Kidney tubule cell (primary cell): ENCODE results near the gene GORAB.

Experiments used
- DNase-seq: peaks from one replicate; pipeline ENCODE4 v3.0.0-alpha.2; 2018; ENCODE audit warnings: low spot score

Gene GORAB

DNA sequence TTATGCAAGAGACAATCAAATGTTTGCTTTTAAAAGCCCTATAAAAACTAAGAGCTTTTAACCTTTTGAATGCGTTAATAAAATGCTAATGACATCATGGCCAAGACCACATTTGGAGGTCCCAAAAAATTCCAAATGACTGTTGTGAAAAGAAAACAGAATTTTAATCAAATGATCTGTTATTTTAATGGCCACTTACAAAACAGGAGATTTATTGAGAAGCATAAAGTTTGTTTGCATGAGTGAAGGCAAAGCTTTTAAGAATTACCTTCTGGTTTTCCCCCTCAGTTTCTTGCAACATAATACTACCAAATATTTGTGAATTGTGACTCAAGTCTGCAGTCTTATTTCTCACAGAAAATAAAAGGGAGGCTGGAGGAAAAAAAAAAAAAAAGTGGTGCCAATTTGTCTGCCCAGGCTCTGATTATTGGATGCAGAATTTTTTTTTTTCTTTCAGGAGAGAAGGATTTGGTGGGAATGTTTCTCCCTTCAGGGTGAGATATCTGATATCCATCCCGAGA is 60.7 kb downstream of the GORAB start:
- DNase-seq: no peak

DNA sequence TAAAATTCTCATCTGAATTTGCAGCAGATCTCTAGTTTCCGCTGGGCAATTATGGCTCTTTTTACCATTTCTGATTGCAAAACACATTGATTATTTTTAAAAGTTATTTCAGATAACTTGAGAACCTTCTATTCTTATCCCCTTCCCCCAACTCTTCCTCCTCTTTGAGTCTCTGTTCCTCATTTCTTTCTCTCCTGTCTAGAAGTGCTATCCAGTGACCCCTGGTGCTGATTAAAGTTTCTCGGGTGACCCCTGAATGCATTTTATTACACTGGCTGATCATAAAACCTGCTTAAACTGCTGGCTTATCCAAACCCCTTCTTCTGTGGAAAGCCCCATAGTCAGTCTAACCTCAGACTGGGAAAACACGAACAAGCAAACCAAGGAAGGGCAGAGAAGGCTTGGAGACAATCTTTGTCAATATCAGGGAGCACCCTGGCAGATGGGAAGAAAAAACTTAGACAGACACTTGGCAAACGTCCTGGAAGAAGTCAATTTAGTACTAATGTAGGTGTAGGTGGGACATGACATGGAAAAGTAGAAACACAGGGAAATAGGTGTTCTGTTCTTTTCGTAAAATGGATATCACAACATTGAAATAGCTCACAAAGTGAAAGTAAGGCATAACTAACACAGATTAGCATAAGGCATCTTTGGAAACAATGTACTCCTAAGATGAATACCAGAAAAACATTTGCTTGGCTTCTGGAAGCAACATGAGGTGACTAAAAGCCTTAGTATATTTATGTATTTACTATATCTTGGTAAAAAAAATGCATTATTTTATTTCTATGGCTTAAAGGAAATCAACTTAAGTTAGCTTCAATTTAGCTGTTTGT is 61.4 kb downstream of the GORAB start:
- no peak for DNase-seq

- DNase-seq: no peak
Measured at GRCh38 chr1:170594066-170594626, 62.2 kb downstream of the GORAB start.

DNA sequence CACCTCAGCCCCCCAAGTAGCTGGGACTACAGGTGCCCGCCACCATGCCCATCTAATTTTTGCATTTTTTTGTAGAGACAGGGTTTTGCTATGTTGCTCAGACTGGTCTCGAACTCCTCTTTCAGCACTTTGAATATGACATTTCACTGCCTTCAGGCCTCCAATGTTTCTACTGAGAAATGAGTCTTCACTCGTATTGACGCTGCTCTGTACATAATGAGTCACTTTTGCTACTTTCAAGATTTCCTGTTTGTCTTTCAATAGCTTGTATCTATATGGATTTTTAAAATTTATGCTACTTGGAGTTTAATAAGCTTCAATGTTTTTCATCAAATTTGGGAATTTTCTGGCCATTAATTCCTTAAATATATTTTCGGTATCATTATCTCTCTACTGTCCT is 64.7 kb downstream of the GORAB start:
- DNase-seq: no peak

DNA sequence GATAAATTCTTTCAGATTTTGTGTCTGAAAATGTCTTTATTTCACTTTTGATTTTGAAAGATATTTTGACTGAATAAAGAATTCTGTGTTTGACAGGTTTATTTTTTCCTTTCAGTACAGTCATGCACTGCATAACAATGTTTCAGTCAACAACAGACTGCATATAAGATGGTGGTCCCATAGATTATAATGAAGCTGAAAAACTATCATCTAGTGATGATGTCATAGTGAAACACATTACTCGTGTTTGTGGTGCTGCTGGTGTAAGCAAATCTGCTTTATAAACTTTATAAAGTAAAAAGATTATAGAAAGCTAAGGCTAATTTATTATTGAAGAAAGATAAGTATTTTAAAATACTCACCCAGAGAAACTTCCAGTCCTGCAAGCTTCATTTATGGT is 66.7 kb downstream of the GORAB start:
- DNase-seq: no peak

DNA sequence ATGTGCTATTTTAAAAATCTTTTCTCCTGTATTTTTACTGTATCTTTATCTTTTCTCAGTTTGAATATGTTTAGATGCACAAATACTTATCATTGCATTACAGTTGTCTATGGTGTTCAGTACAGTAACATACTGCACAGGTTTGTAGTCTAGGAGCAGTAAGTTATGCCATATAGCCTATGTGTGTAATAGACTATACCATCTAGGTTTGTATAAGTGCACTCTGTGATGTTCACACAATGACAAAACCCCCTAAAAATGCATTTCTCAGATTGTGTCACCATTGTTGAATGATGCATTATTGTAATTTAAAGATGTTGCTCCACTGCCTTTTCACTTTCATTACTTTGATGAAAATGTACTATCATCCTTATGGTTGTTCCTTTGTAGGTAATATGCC is 67.1 kb downstream of the GORAB start:
- DNase-seq: no peak

GRCh38 chr1:170601866-170602265 is 69.9 kb downstream of the GORAB start:
- no peak for DNase-seq
